Measurements from ENCODE around the gene EDN3.

DNA sequence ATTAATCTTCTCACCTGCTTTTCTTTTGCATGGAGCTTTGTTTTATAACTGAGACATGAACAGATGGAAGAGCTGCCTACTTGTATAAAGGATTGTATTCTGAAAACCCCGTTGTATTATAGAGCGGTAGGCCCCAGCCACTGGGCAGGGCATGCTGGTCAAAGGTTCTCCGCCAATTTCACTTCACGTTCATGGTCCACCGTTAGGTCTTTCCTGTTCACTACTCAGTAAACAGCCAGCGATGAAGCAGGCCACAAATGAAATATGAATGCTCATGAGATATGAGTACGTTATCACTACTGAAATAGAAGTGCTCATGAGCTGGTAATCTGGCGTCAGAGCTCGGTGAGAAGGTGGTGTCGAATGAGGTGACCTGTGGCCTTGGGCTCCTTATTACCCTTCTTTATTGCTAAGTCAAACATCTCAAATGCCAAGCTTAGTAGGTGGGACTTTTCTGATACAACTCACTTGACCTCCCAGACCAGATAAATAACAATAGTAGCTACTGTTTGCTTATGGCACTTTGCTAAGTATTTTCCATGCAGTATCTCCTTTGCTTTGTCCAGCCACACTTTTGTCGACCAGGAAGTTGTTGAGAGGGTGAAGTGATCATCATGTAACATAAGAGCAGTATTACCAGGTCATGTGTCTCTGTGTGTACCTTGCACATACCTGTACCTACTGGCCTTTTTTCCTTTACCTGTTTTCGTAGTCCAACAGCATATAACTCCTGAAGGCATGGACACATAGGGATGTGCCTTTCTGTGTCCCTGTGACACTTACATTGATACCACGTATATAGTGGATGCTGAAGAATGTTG is 16.7 kb downstream of the EDN3 start:
- TF ChIP-seq, protein P1, sequence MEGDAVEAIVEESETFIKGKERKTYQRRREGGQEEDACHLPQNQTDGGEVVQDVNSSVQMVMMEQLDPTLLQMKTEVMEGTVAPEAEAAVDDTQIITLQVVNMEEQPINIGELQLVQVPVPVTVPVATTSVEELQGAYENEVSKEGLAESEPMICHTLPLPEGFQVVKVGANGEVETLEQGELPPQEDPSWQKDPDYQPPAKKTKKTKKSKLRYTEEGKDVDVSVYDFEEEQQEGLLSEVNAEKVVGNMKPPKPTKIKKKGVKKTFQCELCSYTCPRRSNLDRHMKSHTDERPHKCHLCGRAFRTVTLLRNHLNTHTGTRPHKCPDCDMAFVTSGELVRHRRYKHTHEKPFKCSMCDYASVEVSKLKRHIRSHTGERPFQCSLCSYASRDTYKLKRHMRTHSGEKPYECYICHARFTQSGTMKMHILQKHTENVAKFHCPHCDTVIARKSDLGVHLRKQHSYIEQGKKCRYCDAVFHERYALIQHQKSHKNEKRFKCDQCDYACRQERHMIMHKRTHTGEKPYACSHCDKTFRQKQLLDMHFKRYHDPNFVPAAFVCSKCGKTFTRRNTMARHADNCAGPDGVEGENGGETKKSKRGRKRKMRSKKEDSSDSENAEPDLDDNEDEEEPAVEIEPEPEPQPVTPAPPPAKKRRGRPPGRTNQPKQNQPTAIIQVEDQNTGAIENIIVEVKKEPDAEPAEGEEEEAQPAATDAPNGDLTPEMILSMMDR (IDR thresholded peaks at IDR 0.05) = no peak
- TF ChIP-seq POLR2A (IDR thresholded peaks at IDR 0.05) = no peak

Measured in prostate gland (tissue), 2 donors.